GM23338 (cell line): ENCODE measurements around the gene SLC8A1. TPM values are rescaled to one million over a fixed set of nuclear protein-coding genes. Genes with fewer than 3 reads are reported as not detected.

ENCODE experiments used
- ATAC-seq: fragments of 200-7000 bp; cut with Tn5 transposase; 3 replicates; pipeline ENCODE4 v1.9.1; 2020
- DNase-seq: peaks from one replicate; pipeline ENCODE4 v3.0.0-alpha.2; 2015; ENCODE audit warnings: low spot score
- H2AFZ ChIP-seq: fragments of 200-600 bp; sonication (generic); 2 replicates; pipeline ENCODE4 v1.8.0; 2016; ENCODE audit warnings: antibody characterized with exemption, mild to moderate bottlenecking, moderate library complexity
- H3F3A ChIP-seq: fragments of 200-600 bp; sonication (generic); replicated peaks from 2 replicates; pipeline ENCODE4 v1.8.0; 2017; ENCODE audit warnings: antibody characterized with exemption, mixed run types, low read depth
- H3K27ac ChIP-seq: fragments of 200-600 bp; sonication (generic); 2 replicates; pipeline ENCODE4 v1.6.1; 2016; ENCODE audit warnings: low read depth
- H3K27me3 ChIP-seq: fragments of 200-600 bp; sonication (generic); 2 replicates; pipeline ENCODE4 v1.8.0; 2016; ENCODE audit warnings: mild to moderate bottlenecking, mixed run types, moderate library complexity; ENCODE audit not compliant: insufficient read depth
- H3K36me3 ChIP-seq: fragments of 200-600 bp; sonication (generic); 2 replicates; pipeline ENCODE4 v1.8.0; 2016; ENCODE audit warnings: mild to moderate bottlenecking; ENCODE audit not compliant: insufficient read depth
- H3K4me1 ChIP-seq: fragments of 200-600 bp; sonication (generic); 2 replicates; pipeline ENCODE4 v1.8.0; 2016; ENCODE audit warnings: mild to moderate bottlenecking, moderate library complexity; ENCODE audit not compliant: insufficient read depth
- H3K4me2 ChIP-seq: fragments of 200-600 bp; sonication (generic); 2 replicates; pipeline ENCODE4 v1.7.1; 2017; ENCODE audit warnings: mixed run types
- H3K4me3 ChIP-seq: fragments of 200-600 bp; sonication (generic); 2 replicates; pipeline ENCODE4 v1.6.1; 2016; ENCODE audit warnings: mixed run types
- H3K79me2 ChIP-seq: fragments of 200-600 bp; sonication (generic); replicated peaks from 2 replicates; pipeline ENCODE4 v1.8.0; 2017; ENCODE audit warnings: mild to moderate bottlenecking; ENCODE audit not compliant: insufficient read depth
- H3K9me2 ChIP-seq: fragments of 200-600 bp; sonication (generic); 2 replicates; pipeline ENCODE4 v1.8.0; 2017; ENCODE audit not compliant: insufficient read depth
- H4K20me1 ChIP-seq: fragments of 200-600 bp; sonication (generic); replicated peaks from 2 replicates; pipeline ENCODE4 v1.8.0; 2017; ENCODE audit warnings: mild to moderate bottlenecking; ENCODE audit not compliant: insufficient read depth
- H3K27ac Mint-ChIP-seq: 2 replicates; pipeline ENCODE4 v1.8.0; 2020; ENCODE audit warnings: inconsistent platforms, mild to moderate bottlenecking, moderate library complexity, mixed read lengths
- H3K27me3 Mint-ChIP-seq: 3 replicates; pipeline ENCODE4 v1.8.0; 2022; ENCODE audit warnings: low read depth, mild to moderate bottlenecking, moderate library complexity, mixed read lengths, inconsistent platforms; ENCODE audit not compliant: insufficient read depth, poor library complexity
- H3K36me3 Mint-ChIP-seq: 3 replicates; pipeline ENCODE4 v1.8.0; 2021; ENCODE audit warnings: low read depth, mild to moderate bottlenecking, inconsistent platforms, moderate library complexity, mixed read lengths
- H3K4me1 Mint-ChIP-seq: 3 replicates; pipeline ENCODE4 v1.8.0; 2020; ENCODE audit warnings: mild to moderate bottlenecking, inconsistent platforms, mixed read lengths
- H3K4me3 Mint-ChIP-seq: 3 replicates; pipeline ENCODE4 v1.8.0; 2021; ENCODE audit warnings: moderate library complexity, mild to moderate bottlenecking, inconsistent platforms, mixed read lengths
- H3K9me3 Mint-ChIP-seq: 3 replicates; pipeline ENCODE4 v1.8.0; 2020; ENCODE audit warnings: moderate library complexity, mild to moderate bottlenecking, inconsistent platforms, mixed read lengths
- CREB1 ChIP-seq: fragments of 250-450 bp; sonication (Bioruptor Pico); IDR thresholded peaks from 2 replicates; pipeline ENCODE4 v1.5.0; 2020; ENCODE audit warnings: low read depth, mild to moderate bottlenecking, moderate library complexity
- CTCF ChIP-seq, 2 experiments: fragments of 200-600 bp in 1 of 2; sonication (generic) in 1 of 2; conservative IDR thresholded peaks; 2 replicates each; pipeline versions ENCODE4 v1.5.1 to v1.6.1; 2016 to 2017; ENCODE audit warnings: antibody characterized with exemption in 2 of 2, low read depth in 2 of 2, mild to moderate bottlenecking in 2 of 2, moderate library complexity in 1 of 2
- ETS1 ChIP-seq: IDR thresholded peaks from 2 replicates; pipeline ENCODE4 v1.6.1; 2016; ENCODE audit warnings: antibody characterized with exemption
- EZH2 ChIP-seq: fragments of 200-600 bp; sonication (generic); IDR thresholded peaks from one replicate; pipeline ENCODE4 v1.8.0; 2017; ENCODE audit warnings: antibody characterized with exemption, mild to moderate bottlenecking, low read depth; ENCODE audit not compliant: unreplicated experiment
- EZH2phosphoT487 ChIP-seq: fragments of 200-600 bp; sonication (generic); IDR thresholded peaks from one replicate; pipeline ENCODE4 v1.8.1; 2018; ENCODE audit warnings: antibody characterized with exemption; ENCODE audit not compliant: unreplicated experiment
- JUNB ChIP-seq: IDR thresholded peaks from one replicate; pipeline ENCODE4 v1.6.1; 2016; ENCODE audit warnings: antibody characterized with exemption; ENCODE audit not compliant: unreplicated experiment
- NANOG ChIP-seq: IDR thresholded peaks from 2 replicates; pipeline ENCODE4 v1.6.1; 2016; ENCODE audit warnings: antibody characterized with exemption, borderline replicate concordance
- POLR2AphosphoS5 ChIP-seq: IDR thresholded peaks from 2 replicates; pipeline ENCODE4 v1.6.1; 2016; ENCODE audit warnings: antibody characterized with exemption, low read depth
- REST ChIP-seq: IDR thresholded peaks from one replicate; pipeline ENCODE4 v1.6.1; 2018; ENCODE audit warnings: antibody characterized with exemption; ENCODE audit not compliant: unreplicated experiment
- STAT1 ChIP-seq: IDR thresholded peaks from one replicate; pipeline ENCODE4 v1.6.1; 2016; ENCODE audit warnings: antibody characterized with exemption; ENCODE audit not compliant: unreplicated experiment
- ZNF114 ChIP-seq: fragments of 250-450 bp; sonication (Bioruptor Pico); IDR thresholded peaks from 2 replicates; pipeline ENCODE4 v1.5.0; 2020; ENCODE audit warnings: mild to moderate bottlenecking, moderate library complexity
- ZNF331 ChIP-seq: fragments of 250-450 bp; sonication (Bioruptor Pico); IDR thresholded peaks from 2 replicates; pipeline ENCODE4 v1.5.0; 2020; ENCODE audit warnings: low read depth, mild to moderate bottlenecking, moderate library complexity
- ZNF462 ChIP-seq: fragments of 250-450 bp; sonication (Bioruptor Pico); IDR thresholded peaks from 2 replicates; pipeline ENCODE4 v1.5.0; 2020; ENCODE audit warnings: mild to moderate bottlenecking, moderate library complexity
- polyA plus RNA-seq: library from polyadenylated mRNA; unstranded; fragments of >200 nt; fragmentation: Nextera tagmentation; extraction: Ambion mirVana; gene quantifications from 2 replicates; pipeline ENCODE4 v1.2.1, GENCODE V29; 2016
- total RNA-seq: library from RNA; depleted of rRNA; stranded (reverse); fragments of >200 nt; shearing (Covaris generic); gene quantifications from 2 replicates; pipeline ENCODE4 v1.2.3, GENCODE V29; 2014

The SLC8A1 gene
- total and polyA plus RNA-seq, 2 experiments from 2014 or later: 2.5 to 3.3 TPM

- no peaks in the 10 kb centered on the region for H3K36me3 Mint-ChIP-seq
- peak overlapping the region; percentile 38; the same call in 1 of the 2 replicates for H3K27ac Mint-ChIP-seq
- Histone ChIP-seq H3K4me1 (peaks cover 7% of the 10 kb centered on the region), H3K4me3 (no peak overlapping the region), H3K27me3 (no peaks in the 10 kb centered on the region), H3K27ac (no peak overlapping the region), H3K9me2 (no peaks in the 10 kb centered on the region), H3K36me3 (no peaks in the 10 kb centered on the region), H3K79me2 (no peaks in the 10 kb centered on the region), H3K4me2 (no peak overlapping the region), H4K20me1 (no peaks in the 10 kb centered on the region), H3F3A (no peaks in the 10 kb centered on the region), H2AFZ (no peak overlapping the region)
- no peak for DNase-seq
- no peak for ATAC-seq
- no peaks in the 10 kb centered on the region for H3K9me3 Mint-ChIP-seq
- H3K4me3 Mint-ChIP-seq: no peak overlapping the region
- TF ChIP-seq REST (no peak), EZH2phosphoT487 (no peak), ETS1 (no peak), ZNF114 (CRISPR knock-in tag) (no peak), STAT1 (no peak), CREB1 (CRISPR knock-in tag) (no peak), CTCF (conservative IDR thresholded peaks at IDR 0.05; ENCODE audit: low read depth in 2 of 2) (no peak), POLR2AphosphoS5 (no peak), JUNB (no peak), EZH2 (no peak), ZNF462 (CRISPR knock-in tag) (no peak), ZNF331 (CRISPR knock-in tag) (no peak), NANOG (no peak)
- peaks cover 2% of the 10 kb centered on the region for H3K27me3 Mint-ChIP-seq
- H3K4me1 Mint-ChIP-seq: peaks cover 27% of the 10 kb centered on the region
These were observed 350.7 kb downstream of the SLC8A1 start for GRCh38 chr2:40101131-40101575.
